A673 (cell line): Measurements from ENCODE around the gene ADPRM. TPM values are rescaled to one million over a fixed set of nuclear protein-coding genes. Genes with fewer than 3 reads are reported as not detected.

Source experiments
- BruUV-seq: library from RNA; stranded (reverse); fragments of 400-500 nt; replicated peaks from 2 replicates; lab custom pipeline; 2021; lab: Mats Ljungman, UMichigan
- CTCF ChIA-PET: fragments of 300-600 bp; sonication (Branson Sonifier 250); formaldehyde crosslinking; loops from one replicate; lab custom pipeline; 2022; ENCODE audit warnings: antibody characterized with exemption; lab: Charles Lee
- POLR2A ChIA-PET: fragments of 300-600 bp; sonication (Branson Sonifier 250); formaldehyde crosslinking; loops from one replicate; lab custom pipeline; 2022; ENCODE audit warnings: antibody characterized with exemption; ENCODE audit not compliant: low non-redundant PET; lab: Charles Lee
- DNase-seq: peaks from one replicate; pipeline ENCODE4 v3.0.0-alpha.2; 2015; ENCODE audit warnings: low spot score
- H3K27ac ChIP-seq: fragments of 200-600 bp; sonication (generic); 2 replicates; pipeline ENCODE4 v1.5.1; 2016; ENCODE audit warnings: mixed run types, low read depth, mild to moderate bottlenecking, mixed read lengths, antibody characterized with exemption, low read length; ENCODE audit not compliant: poor library complexity, severe bottlenecking
- H3K27me3 ChIP-seq: fragments of 200-600 bp; sonication (generic); replicated peaks from 2 replicates; pipeline ENCODE4 v1.6.1; 2017; ENCODE audit warnings: mixed run types, low read depth, mild to moderate bottlenecking, mixed read lengths, antibody characterized with exemption, low read length; ENCODE audit not compliant: insufficient read depth, poor library complexity
- H3K36me3 ChIP-seq: fragments of 200-600 bp; sonication (generic); 2 replicates; pipeline ENCODE4 v1.6.1; 2016; ENCODE audit warnings: mixed run types, mild to moderate bottlenecking, mixed read lengths, antibody characterized with exemption, low read length; ENCODE audit not compliant: insufficient read depth, poor library complexity, severe bottlenecking
- H3K4me1 ChIP-seq: fragments of 200-600 bp; sonication (generic); 2 replicates; pipeline ENCODE4 v1.6.1; 2017; ENCODE audit warnings: mixed run types, mild to moderate bottlenecking, mixed read lengths, antibody characterized with exemption, low read length; ENCODE audit not compliant: insufficient read depth, poor library complexity, severe bottlenecking
- H3K4me3 ChIP-seq: fragments of 200-600 bp; sonication (generic); 2 replicates; pipeline ENCODE4 v1.5.1; 2016; ENCODE audit warnings: low read depth, mixed run types, mild to moderate bottlenecking, mixed read lengths, low read length; ENCODE audit not compliant: poor library complexity, severe bottlenecking
- H3K9me3 ChIP-seq: fragments of 200-600 bp; sonication (generic); 2 replicates; pipeline ENCODE4 v1.6.1; 2016; ENCODE audit warnings: mixed run types, low read depth, mild to moderate bottlenecking, mixed read lengths, antibody characterized with exemption, low read length; ENCODE audit not compliant: poor library complexity, severe bottlenecking
- EZH2 ChIP-seq: fragments of 200-600 bp; sonication (generic); IDR thresholded peaks from 2 replicates; pipeline ENCODE4 v1.6.1; 2017; ENCODE audit warnings: borderline replicate concordance, low read depth, mild to moderate bottlenecking, mixed read lengths, antibody characterized with exemption, low read length; ENCODE audit not compliant: poor library complexity, severe bottlenecking
- intact Hi-C: fragments of 100-400 bp; cut with micrococcal nuclease; formaldehyde crosslinking; loops from one replicate; pipeline ENCODE4 v1.10.0; 2022; ENCODE audit not compliant: unreplicated experiment
- total RNA-seq: library from RNA; stranded (reverse); gene quantifications from 2 replicates; pipeline ENCODE4 v1.2.3, GENCODE V29; 2021
- TF ChIP-seq, protein P1 (sequence below): fragments of 300-800, 200-600 bp; sonication (generic); conservative IDR thresholded peaks from 2 replicates; pipeline ENCODE4 v1.5.1; 2017; ENCODE audit warnings: low read depth, mild to moderate bottlenecking, antibody characterized with exemption, low read length, moderate library complexity, mixed read lengths

Gene ADPRM
- total RNA-seq, 1 experiment from 2014 or later, result 8.4 TPM

DNA sequence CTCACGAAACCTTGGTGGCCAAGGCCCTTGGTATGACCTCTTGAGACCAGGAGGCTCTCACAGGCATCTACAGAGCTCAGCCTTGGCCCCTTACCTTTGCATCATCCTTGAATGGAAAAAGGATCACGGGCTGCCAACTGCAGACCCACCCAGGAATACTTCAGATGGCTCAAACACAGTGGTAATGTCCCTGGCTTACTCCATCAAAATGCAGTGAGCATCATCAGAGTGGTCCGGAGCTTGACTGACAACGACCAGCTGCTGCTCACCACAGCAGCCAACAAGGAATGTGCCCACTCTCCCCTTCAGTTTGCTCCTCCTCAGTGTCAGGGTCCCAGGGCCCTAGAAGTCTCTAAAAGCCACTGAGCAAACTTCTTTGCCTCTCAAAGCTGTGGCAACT is 22.7 kb upstream of the ADPRM start:
- H3K9me3 ChIP-seq, result no peaks in the 10 kb centered on the region
- ChIA-PET CTCF (interaction anchor here (0.9 kb wide), 1 partner anchor 9 kb away, joined by 3 read pairs; no protein-coding TSS in a partner anchor), POLR2A (no interaction called here)
- intact Hi-C loops, result no loop called here
- H3K4me1 ChIP-seq, result no peaks in the 10 kb centered on the region
- DNase-seq, result no peak
- H3K27me3 ChIP-seq, result no peaks in the 10 kb centered on the region
- TF ChIP-seq, protein P1, sequence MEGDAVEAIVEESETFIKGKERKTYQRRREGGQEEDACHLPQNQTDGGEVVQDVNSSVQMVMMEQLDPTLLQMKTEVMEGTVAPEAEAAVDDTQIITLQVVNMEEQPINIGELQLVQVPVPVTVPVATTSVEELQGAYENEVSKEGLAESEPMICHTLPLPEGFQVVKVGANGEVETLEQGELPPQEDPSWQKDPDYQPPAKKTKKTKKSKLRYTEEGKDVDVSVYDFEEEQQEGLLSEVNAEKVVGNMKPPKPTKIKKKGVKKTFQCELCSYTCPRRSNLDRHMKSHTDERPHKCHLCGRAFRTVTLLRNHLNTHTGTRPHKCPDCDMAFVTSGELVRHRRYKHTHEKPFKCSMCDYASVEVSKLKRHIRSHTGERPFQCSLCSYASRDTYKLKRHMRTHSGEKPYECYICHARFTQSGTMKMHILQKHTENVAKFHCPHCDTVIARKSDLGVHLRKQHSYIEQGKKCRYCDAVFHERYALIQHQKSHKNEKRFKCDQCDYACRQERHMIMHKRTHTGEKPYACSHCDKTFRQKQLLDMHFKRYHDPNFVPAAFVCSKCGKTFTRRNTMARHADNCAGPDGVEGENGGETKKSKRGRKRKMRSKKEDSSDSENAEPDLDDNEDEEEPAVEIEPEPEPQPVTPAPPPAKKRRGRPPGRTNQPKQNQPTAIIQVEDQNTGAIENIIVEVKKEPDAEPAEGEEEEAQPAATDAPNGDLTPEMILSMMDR, result no peak
- TF ChIP-seq EZH2, result no peak
- BruUV-seq, result no TSS peak
- no peak overlapping the region for H3K27ac ChIP-seq
- peaks cover 13% of the 10 kb centered on the region for H3K36me3 ChIP-seq
- H3K4me3 ChIP-seq, result no peak overlapping the region

DNA sequence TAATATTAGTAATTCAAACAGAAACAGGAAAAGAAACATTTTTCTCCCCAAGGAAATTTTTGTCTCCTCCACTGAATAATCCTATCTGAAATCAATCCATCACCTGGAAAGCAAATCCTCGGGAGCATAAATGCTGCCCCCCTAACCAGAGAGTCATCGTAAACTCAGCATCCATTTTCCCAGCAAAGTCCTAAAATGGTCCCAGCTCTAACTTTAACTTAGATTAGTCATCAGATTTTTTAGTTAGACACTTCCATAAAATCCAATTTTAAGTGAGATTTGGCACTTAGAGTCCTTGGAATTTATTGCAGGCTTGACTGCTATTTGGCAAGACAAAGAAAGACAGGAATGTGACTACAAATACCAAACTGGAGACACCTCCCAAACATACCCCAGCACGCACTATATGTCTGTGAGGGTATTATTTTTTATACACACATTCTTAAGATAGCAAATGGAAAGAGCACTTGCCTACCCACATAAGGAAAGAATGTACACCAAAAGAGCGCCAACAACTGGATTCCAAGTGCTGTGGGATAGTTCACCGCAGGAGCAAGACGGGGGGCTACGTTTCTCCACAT is 15.4 kb upstream of the ADPRM start:
- H3K4me1 ChIP-seq, result no peaks in the 10 kb centered on the region
- H3K9me3 ChIP-seq, result no peaks in the 10 kb centered on the region
- TF ChIP-seq, protein P1, result no peak
- TF ChIP-seq EZH2, result no peak
- H3K27ac ChIP-seq, result no peak overlapping the region
- intact Hi-C loops, result no loop called here
- H3K4me3 ChIP-seq, result no peak overlapping the region
- H3K36me3 ChIP-seq, result peaks cover 70% of the 10 kb centered on the region
- no TSS peak for BruUV-seq
- ChIA-PET POLR2A (no interaction called here), CTCF (no interaction called here)
- H3K27me3 ChIP-seq, result no peaks in the 10 kb centered on the region
- DNase-seq, result peak; percentile 21

DNA sequence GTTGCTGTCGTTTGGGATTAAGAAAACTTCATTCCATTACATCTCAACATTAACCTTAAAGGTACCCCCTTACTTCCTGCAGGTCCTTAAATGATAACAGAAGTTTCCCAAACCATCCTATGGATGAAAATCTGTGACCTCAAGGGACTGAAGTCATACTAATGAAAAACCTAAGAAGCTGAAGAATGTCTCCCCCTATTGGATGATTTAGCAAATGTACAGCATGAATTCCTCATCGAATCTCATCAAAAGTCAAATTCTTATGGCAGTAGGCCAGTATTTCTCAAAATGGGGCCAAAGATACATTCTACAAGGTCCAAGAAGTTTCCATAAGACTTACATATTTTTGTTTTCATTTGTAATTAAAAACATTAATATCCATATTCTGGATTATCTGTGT is 13.5 kb upstream of the ADPRM start:
- TF ChIP-seq EZH2, result no peak
- TF ChIP-seq, protein P1, result peak; percentile 76
- Histone ChIP-seq H3K9me3 (no peaks in the 10 kb centered on the region), H3K36me3 (peaks cover 77% of the 10 kb centered on the region), H3K4me1 (no peaks in the 10 kb centered on the region), H3K4me3 (no peak overlapping the region), H3K27ac (no peak overlapping the region), H3K27me3 (no peaks in the 10 kb centered on the region)
- intact Hi-C loops, result no loop called here
- BruUV-seq, result no TSS peak
- ChIA-PET CTCF (interaction anchor here (0.6 to 1.6 kb wide), 4 partner anchors 9 to 1311 kb away, joined by 3 to 8 read pairs (median 3); no protein-coding TSS in a partner anchor), POLR2A (no interaction called here)
- DNase-seq, result peak; percentile 67
